Muscle of arm (tissue), 12 donors: ENCODE data around the gene ERLEC1. TPM values are rescaled to one million over a fixed set of nuclear protein-coding genes. Genes with fewer than 3 reads are reported as not detected.

Experiments
- polyA plus RNA-seq, 12 donors: library from polyadenylated mRNA; unstranded; fragments of 120-200 nt; gene quantifications; one replicate each; pipeline ENCODE4 v1.2.1, GENCODE V29; 2013; ENCODE audit not compliant: insufficient read length in 12 of 12

Gene ERLEC1
- polyA plus RNA-seq, 12 donors, result 39.0 to 66.1 (median 49.5) TPM; not detected in 1

Other genes with a start within 250 kb of the ERLEC1 start
- 1 to 10 TPM in 10 of 12 donors, not detected in 2; 1.9 to 4.8 (median 3.2) TPM for gene CHAC2, start 19.2 kb upstream of the ERLEC1 start, polyA plus RNA-seq
- gene ASB3, start 91 bp upstream of the ERLEC1 start, polyA plus RNA-seq, result 10 to 100 TPM in 9 of 12 donors, 1 to 10 TPM in 2, not detected in 1; 6.4 to 20.3 (median 13.4) TPM
- gene GPR75, start 72.9 kb downstream of the ERLEC1 start, polyA plus RNA-seq, result 1 to 10 TPM in 9 of 12 donors, under 1 TPM in 1, not detected in 2; 0.84 to 5.0 (median 1.6) TPM
- 10 to 100 TPM in 11 of 12 donors, not detected in 1; 20.5 to 53.1 (median 40.6) TPM for gene PSME4, start 183.9 kb downstream of the ERLEC1 start, polyA plus RNA-seq